ENCODE measurements around the gene DAND5. TPM values are rescaled to one million over a fixed set of nuclear protein-coding genes. Genes with fewer than 3 reads are reported as not detected.

The DAND5 gene
- total and polyA plus RNA-seq, 2 of the 13 experiments (the other 11 are each of a cell fraction or from before 2014, with no cell fraction given) = 0.04 TPM; not detected in 1

GRCh38 chr19:12933287-12934072 lies 35.9 kb upstream of the DAND5 start, which contains the start of gene FARSA (continued):
- TF ChIP-seq FOXO4 (CRISPR knock-in tag; conservative IDR thresholded peaks at IDR 0.05) (no peak), CREM (IDR thresholded peaks at IDR 0.05) (peak; percentile 84), CREM (CRISPR knock-in tag; IDR thresholded peaks at IDR 0.05) (no peak), NCOR1 (IDR thresholded peaks at IDR 0.05; ENCODE audit: borderline replicate concordance, low read length) (no peak), ZNF629 (CRISPR knock-in tag; conservative IDR thresholded peaks at IDR 0.05) (no peak), HOXA5 (CRISPR knock-in tag; IDR thresholded peaks at IDR 0.05) (no peak), NFKB2 (CRISPR knock-in tag; IDR thresholded peaks at IDR 0.05; ENCODE audit: borderline replicate concordance) (peak; percentile 58; the same call in 1 of the 2 replicates), ZNF792 (CRISPR knock-in tag; IDR thresholded peaks at IDR 0.05) (peak; percentile 75), ELF3 (CRISPR knock-in tag; IDR thresholded peaks at IDR 0.05) (peak; percentile 73), ZNF772 (CRISPR knock-in tag; IDR thresholded peaks at IDR 0.05) (peak; percentile 63), SRF (IDR thresholded peaks at IDR 0.05; ENCODE audit: low read depth, low read length) (0 out of 2 replicates have a peak, but pooled peaks have one; percentile 9), DMTF1 (CRISPR knock-in tag; IDR thresholded peaks at IDR 0.05) (no peak), ZIK1 (CRISPR knock-in tag; IDR thresholded peaks at IDR 0.05; ENCODE audit: borderline replicate concordance, low read depth) (peak; percentile 83; the same call in 1 of the 2 replicates), NKX3-1 (CRISPR knock-in tag; IDR thresholded peaks at IDR 0.05) (no peak), NFE2L1 (CRISPR knock-in tag; IDR thresholded peaks at IDR 0.05; ENCODE audit: borderline replicate concordance) (peak; percentile 66; the same call in 1 of the 2 replicates), MED8 (CRISPR knock-in tag; IDR thresholded peaks at IDR 0.05; ENCODE audit: insufficient replicate concordance) (peak; percentile 67), ZSCAN30 (CRISPR knock-in tag; IDR thresholded peaks at IDR 0.05) (no peak), RBM22 (optimal IDR thresholded peaks at IDR 0.05; ENCODE audit: low read length) (no peak), IRF1 (CRISPR knock-in tag; IDR thresholded peaks at IDR 0.05; ENCODE audit: low read depth) (no peak), ZFP36L1 (CRISPR knock-in tag; IDR thresholded peaks at IDR 0.05) (0 out of 2 replicates have a peak, but pooled peaks have one; percentile 53), KLF11 (CRISPR knock-in tag; IDR thresholded peaks at IDR 0.05) (no peak), FOXO1 (CRISPR knock-in tag; IDR thresholded peaks at IDR 0.05) (no peak; the same call in 1 of the 2 replicates), TCF7 (IDR thresholded peaks at IDR 0.05; ENCODE audit: low read depth) (no peak), ZNF800 (CRISPR knock-in tag; IDR thresholded peaks at IDR 0.05) (no peak), ZFYVE20 (CRISPR knock-in tag; IDR thresholded peaks at IDR 0.05; ENCODE audit: borderline replicate concordance, low read depth) (no peak)

Measured in HepG2 (cell line).